SK-N-SH treated with all-trans-retinoic acid at 6 μM for 48 hours (cell line): ENCODE results near the gene HELZ.

Experiments
- ARNTL ChIP-seq: fragments of 450-650 bp; formaldehyde crosslinking; IDR thresholded peaks from 2 replicates; pipeline ENCODE4 v1.5.0; 2020; ENCODE audit warnings: low read depth, mild to moderate bottlenecking, moderate library complexity, borderline replicate concordance
- GLIS3 ChIP-seq: fragments of 250-450 bp; sonication (Bioruptor Pico); IDR thresholded peaks from 2 replicates; pipeline ENCODE4 v1.5.0; 2020; ENCODE audit warnings: mild to moderate bottlenecking, moderate library complexity
- RARB ChIP-seq: fragments of 250-450 bp; sonication (Bioruptor Pico); IDR thresholded peaks from 2 replicates; pipeline ENCODE4 v1.8.0; 2021; ENCODE audit warnings: mild to moderate bottlenecking, moderate library complexity
- SNAI2 ChIP-seq: fragments of 250-450 bp; sonication (Bioruptor Pico); IDR thresholded peaks from 2 replicates; pipeline ENCODE4 v1.5.0; 2020; ENCODE audit warnings: mild to moderate bottlenecking, moderate library complexity
- ZFP30 ChIP-seq: fragments of 450-650 bp; formaldehyde crosslinking; IDR thresholded peaks from 2 replicates; pipeline ENCODE4 v1.5.0; 2022; ENCODE audit warnings: mild to moderate bottlenecking, moderate library complexity
- ZNF70 ChIP-seq: fragments of 450-650 bp; formaldehyde crosslinking; IDR thresholded peaks from 2 replicates; pipeline ENCODE4 v1.5.0; 2020; ENCODE audit warnings: mild to moderate bottlenecking, moderate library complexity
- TF ChIP-seq, protein P1 (sequence below): fragments of 250-450 bp; sonication (Bioruptor Pico); IDR thresholded peaks from 2 replicates; pipeline ENCODE4 v1.8.0; 2020; ENCODE audit warnings: mild to moderate bottlenecking, moderate library complexity, borderline replicate concordance
- TF ChIP-seq, protein P2 (sequence below): fragments of 250-450 bp; sonication (Bioruptor Pico); IDR thresholded peaks from 2 replicates; pipeline ENCODE4 v1.5.1; 2020; ENCODE audit warnings: low read depth, mild to moderate bottlenecking, moderate library complexity
- TF ChIP-seq, protein P3 (sequence below): fragments of 250-450 bp; sonication (Bioruptor Pico); IDR thresholded peaks from 2 replicates; pipeline ENCODE4 v1.5.0; 2020; ENCODE audit warnings: mild to moderate bottlenecking, moderate library complexity
- TF ChIP-seq, protein P4 (sequence below): fragments of 250-450 bp; sonication (Bioruptor Pico); IDR thresholded peaks from 2 replicates; pipeline ENCODE4 v1.5.1; 2021; ENCODE audit warnings: mild to moderate bottlenecking, moderate library complexity
- TF ChIP-seq, protein P5 (sequence below): fragments of 250-450 bp; sonication (Bioruptor Pico); IDR thresholded peaks from 2 replicates; pipeline ENCODE4 v1.8.0; 2021; ENCODE audit warnings: low read depth, mild to moderate bottlenecking, moderate library complexity, borderline replicate concordance

DNA sequence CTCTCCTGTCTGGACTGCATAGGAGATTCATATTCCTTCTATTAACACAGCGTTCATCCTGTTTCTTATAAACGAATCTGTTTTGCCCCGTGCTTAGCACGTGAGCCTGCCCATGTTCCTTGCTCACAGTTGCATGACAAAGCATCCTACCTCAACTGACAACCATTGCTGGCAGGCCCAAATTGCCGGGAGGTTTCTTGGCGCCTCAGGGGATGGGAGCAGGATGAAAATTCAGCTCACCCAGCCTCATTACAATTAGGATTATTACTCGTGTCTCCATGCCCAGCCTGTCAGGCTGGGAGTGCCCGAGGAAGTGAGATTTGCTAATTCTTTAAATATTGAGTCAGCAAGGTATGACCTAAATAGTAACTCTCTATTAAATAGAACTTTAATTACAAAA, 36.7 kb upstream of the HELZ start:
- TF ChIP-seq, protein P1, sequence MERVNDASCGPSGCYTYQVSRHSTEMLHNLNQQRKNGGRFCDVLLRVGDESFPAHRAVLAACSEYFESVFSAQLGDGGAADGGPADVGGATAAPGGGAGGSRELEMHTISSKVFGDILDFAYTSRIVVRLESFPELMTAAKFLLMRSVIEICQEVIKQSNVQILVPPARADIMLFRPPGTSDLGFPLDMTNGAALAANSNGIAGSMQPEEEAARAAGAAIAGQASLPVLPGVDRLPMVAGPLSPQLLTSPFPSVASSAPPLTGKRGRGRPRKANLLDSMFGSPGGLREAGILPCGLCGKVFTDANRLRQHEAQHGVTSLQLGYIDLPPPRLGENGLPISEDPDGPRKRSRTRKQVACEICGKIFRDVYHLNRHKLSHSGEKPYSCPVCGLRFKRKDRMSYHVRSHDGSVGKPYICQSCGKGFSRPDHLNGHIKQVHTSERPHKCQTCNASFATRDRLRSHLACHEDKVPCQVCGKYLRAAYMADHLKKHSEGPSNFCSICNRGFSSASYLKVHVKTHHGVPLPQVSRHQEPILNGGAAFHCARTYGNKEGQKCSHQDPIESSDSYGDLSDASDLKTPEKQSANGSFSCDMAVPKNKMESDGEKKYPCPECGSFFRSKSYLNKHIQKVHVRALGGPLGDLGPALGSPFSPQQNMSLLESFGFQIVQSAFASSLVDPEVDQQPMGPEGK = no peak
- TF ChIP-seq, protein P2, sequence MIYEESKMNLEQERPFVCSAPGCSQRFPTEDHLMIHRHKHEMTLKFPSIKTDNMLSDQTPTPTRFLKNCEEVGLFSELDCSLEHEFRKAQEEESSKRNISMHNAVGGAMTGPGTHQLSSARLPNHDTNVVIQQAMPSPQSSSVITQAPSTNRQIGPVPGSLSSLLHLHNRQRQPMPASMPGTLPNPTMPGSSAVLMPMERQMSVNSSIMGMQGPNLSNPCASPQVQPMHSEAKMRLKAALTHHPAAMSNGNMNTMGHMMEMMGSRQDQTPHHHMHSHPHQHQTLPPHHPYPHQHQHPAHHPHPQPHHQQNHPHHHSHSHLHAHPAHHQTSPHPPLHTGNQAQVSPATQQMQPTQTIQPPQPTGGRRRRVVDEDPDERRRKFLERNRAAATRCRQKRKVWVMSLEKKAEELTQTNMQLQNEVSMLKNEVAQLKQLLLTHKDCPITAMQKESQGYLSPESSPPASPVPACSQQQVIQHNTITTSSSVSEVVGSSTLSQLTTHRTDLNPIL = no peak
- TF ChIP-seq, protein P3, sequence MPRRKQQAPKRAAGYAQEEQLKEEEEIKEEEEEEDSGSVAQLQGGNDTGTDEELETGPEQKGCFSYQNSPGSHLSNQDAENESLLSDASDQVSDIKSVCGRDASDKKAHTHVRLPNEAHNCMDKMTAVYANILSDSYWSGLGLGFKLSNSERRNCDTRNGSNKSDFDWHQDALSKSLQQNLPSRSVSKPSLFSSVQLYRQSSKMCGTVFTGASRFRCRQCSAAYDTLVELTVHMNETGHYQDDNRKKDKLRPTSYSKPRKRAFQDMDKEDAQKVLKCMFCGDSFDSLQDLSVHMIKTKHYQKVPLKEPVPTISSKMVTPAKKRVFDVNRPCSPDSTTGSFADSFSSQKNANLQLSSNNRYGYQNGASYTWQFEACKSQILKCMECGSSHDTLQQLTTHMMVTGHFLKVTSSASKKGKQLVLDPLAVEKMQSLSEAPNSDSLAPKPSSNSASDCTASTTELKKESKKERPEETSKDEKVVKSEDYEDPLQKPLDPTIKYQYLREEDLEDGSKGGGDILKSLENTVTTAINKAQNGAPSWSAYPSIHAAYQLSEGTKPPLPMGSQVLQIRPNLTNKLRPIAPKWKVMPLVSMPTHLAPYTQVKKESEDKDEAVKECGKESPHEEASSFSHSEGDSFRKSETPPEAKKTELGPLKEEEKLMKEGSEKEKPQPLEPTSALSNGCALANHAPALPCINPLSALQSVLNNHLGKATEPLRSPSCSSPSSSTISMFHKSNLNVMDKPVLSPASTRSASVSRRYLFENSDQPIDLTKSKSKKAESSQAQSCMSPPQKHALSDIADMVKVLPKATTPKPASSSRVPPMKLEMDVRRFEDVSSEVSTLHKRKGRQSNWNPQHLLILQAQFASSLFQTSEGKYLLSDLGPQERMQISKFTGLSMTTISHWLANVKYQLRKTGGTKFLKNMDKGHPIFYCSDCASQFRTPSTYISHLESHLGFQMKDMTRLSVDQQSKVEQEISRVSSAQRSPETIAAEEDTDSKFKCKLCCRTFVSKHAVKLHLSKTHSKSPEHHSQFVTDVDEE = no peak
- TF ChIP-seq ZFP30 (CRISPR knock-in tag) (no peak), ZNF70 (CRISPR knock-in tag) (no peak), RARB (CRISPR knock-in tag) (no peak), ARNTL (CRISPR knock-in tag) (no peak), GLIS3 (CRISPR knock-in tag) (no peak), SNAI2 (CRISPR knock-in tag) (no peak)
- TF ChIP-seq, protein P4, sequence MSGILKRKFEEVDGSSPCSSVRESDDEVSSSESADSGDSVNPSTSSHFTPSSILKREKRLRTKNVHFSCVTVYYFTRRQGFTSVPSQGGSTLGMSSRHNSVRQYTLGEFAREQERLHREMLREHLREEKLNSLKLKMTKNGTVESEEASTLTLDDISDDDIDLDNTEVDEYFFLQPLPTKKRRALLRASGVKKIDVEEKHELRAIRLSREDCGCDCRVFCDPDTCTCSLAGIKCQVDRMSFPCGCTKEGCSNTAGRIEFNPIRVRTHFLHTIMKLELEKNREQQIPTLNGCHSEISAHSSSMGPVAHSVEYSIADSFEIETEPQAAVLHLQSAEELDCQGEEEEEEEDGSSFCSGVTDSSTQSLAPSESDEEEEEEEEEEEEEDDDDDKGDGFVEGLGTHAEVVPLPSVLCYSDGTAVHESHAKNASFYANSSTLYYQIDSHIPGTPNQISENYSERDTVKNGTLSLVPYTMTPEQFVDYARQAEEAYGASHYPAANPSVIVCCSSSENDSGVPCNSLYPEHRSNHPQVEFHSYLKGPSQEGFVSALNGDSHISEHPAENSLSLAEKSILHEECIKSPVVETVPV (CRISPR knock-in tag) = no peak
- TF ChIP-seq, protein P5, sequence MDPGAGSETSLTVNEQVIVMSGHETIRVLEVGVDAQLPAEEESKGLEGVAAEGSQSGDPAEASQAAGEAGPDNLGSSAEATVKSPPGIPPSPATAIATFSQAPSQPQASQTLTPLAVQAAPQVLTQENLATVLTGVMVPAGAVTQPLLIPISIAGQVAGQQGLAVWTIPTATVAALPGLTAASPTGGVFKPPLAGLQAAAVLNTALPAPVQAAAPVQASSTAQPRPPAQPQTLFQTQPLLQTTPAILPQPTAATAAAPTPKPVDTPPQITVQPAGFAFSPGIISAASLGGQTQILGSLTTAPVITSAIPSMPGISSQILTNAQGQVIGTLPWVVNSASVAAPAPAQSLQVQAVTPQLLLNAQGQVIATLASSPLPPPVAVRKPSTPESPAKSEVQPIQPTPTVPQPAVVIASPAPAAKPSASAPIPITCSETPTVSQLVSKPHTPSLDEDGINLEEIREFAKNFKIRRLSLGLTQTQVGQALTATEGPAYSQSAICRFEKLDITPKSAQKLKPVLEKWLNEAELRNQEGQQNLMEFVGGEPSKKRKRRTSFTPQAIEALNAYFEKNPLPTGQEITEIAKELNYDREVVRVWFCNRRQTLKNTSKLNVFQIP = no peak
